H9 (cell line): ENCODE results near the gene SNX14. TPM values are rescaled to one million over a fixed set of nuclear protein-coding genes. Genes with fewer than 3 reads are reported as not detected.

Experiments
- DNase-seq: peaks from one replicate; pipeline ENCODE4 v3.0.0-alpha.2; 2017
- H2AFZ ChIP-seq: one replicate; pipeline ENCODE4 v1.6.1; 2013; ENCODE audit warnings: mild to moderate bottlenecking, low read length, control low read depth, moderate library complexity
- H2AK5ac ChIP-seq: 2 replicates; pipeline ENCODE4 v1.6.1; 2013; ENCODE audit warnings: low read length, control low read depth, mixed read lengths; ENCODE audit not compliant: insufficient read length
- H2BK120ac ChIP-seq: one replicate; pipeline ENCODE4 v1.6.1; 2013; ENCODE audit warnings: low read depth, mild to moderate bottlenecking, low read length, control low read depth, inconsistent platforms; ENCODE audit not compliant: poor library complexity, severe bottlenecking
- H2BK12ac ChIP-seq: 2 replicates; pipeline ENCODE4 v1.6.1; 2013; ENCODE audit warnings: low read length, control low read depth, mixed read lengths, low read depth; ENCODE audit not compliant: insufficient read length
- H2BK15ac ChIP-seq: 2 replicates; pipeline ENCODE4 v1.6.1; 2013; ENCODE audit warnings: low read depth, low read length, control low read depth
- H2BK20ac ChIP-seq: one replicate; pipeline ENCODE4 v1.6.1; 2013; ENCODE audit warnings: low read depth, mild to moderate bottlenecking, low read length, control low read depth, inconsistent platforms; ENCODE audit not compliant: poor library complexity, severe bottlenecking
- H2BK5ac ChIP-seq: 2 replicates; pipeline ENCODE4 v1.6.1; 2013; ENCODE audit warnings: low read length, control low read depth, mixed read lengths; ENCODE audit not compliant: insufficient read length
- H3K14ac ChIP-seq: 2 replicates; pipeline ENCODE4 v1.6.1; 2013; ENCODE audit warnings: low read length, control low read depth; ENCODE audit not compliant: insufficient read depth
- H3K18ac ChIP-seq: 2 replicates; pipeline ENCODE4 v1.6.1; 2013; ENCODE audit warnings: low read depth, mild to moderate bottlenecking, mixed read lengths, low read length, control low read depth; ENCODE audit not compliant: insufficient read length
- H3K23ac ChIP-seq: 2 replicates; pipeline ENCODE4 v1.6.1; 2013; ENCODE audit warnings: low read length, control low read depth, mixed read lengths, low read depth; ENCODE audit not compliant: insufficient read length
- H3K23me2 ChIP-seq: 2 replicates; pipeline ENCODE4 v1.6.1; 2013; ENCODE audit warnings: low read depth, mild to moderate bottlenecking, mixed read lengths, low read length, control low read depth; ENCODE audit not compliant: insufficient read length, poor library complexity, severe bottlenecking
- H3K27ac ChIP-seq: 2 replicates; pipeline ENCODE4 v1.5.1; 2013; ENCODE audit warnings: low read length, control low read depth, mixed read lengths, low read depth; ENCODE audit not compliant: insufficient read length
- H3K27me3 ChIP-seq: 2 replicates; pipeline ENCODE4 v1.6.1; 2013; ENCODE audit warnings: low read length, control low read depth, inconsistent platforms; ENCODE audit not compliant: insufficient read depth
- H3K4ac ChIP-seq: 2 replicates; pipeline ENCODE4 v1.6.1; 2013; ENCODE audit warnings: low read depth, mild to moderate bottlenecking, control low read depth, inconsistent platforms, low read length, moderate library complexity
- H3K4me1 ChIP-seq: 2 replicates; pipeline ENCODE4 v1.6.1; 2013; ENCODE audit warnings: low read length, control low read depth, inconsistent platforms; ENCODE audit not compliant: insufficient read depth
- H3K4me2 ChIP-seq: 2 replicates; pipeline ENCODE4 v1.6.1; 2013; ENCODE audit warnings: low read length, control low read depth, mixed read lengths; ENCODE audit not compliant: insufficient read length, insufficient read depth
- H3K56ac ChIP-seq: 2 replicates; pipeline ENCODE4 v1.6.1; 2013; ENCODE audit warnings: low read depth, mild to moderate bottlenecking, mixed read lengths, low read length, control low read depth; ENCODE audit not compliant: insufficient read length
- H3K79me1 ChIP-seq: 2 replicates; pipeline ENCODE4 v1.6.1; 2013; ENCODE audit warnings: low read depth, mild to moderate bottlenecking, moderate library complexity, low read length, control low read depth, inconsistent platforms; ENCODE audit not compliant: insufficient read depth, poor library complexity, severe bottlenecking
- H3K79me2 ChIP-seq: 2 replicates; pipeline ENCODE4 v1.6.1; 2013; ENCODE audit warnings: low read length, control low read depth, inconsistent platforms; ENCODE audit not compliant: insufficient read depth
- H3K9ac ChIP-seq: 2 replicates; pipeline ENCODE4 v1.6.1; 2013; ENCODE audit warnings: low read length, control low read depth, mixed read lengths; ENCODE audit not compliant: insufficient read length; ENCODE audit errors: extremely low read depth
- H3K9me3 ChIP-seq: one replicate; pipeline ENCODE4 v1.6.1; 2013; ENCODE audit warnings: low read depth, low read length, inconsistent platforms; ENCODE audit not compliant: control insufficient read depth
- H3T11ph ChIP-seq: one replicate; pipeline ENCODE4 v1.6.1; 2013; ENCODE audit warnings: mild to moderate bottlenecking, low read length, control low read depth, inconsistent platforms
- H4K20me1 ChIP-seq: one replicate; pipeline ENCODE4 v1.6.1; 2013; ENCODE audit not compliant: control insufficient read depth, insufficient read length, insufficient read depth
- H4K5ac ChIP-seq: 2 replicates; pipeline ENCODE4 v1.6.1; 2013; ENCODE audit warnings: low read depth, mild to moderate bottlenecking, mixed read lengths, low read length, control low read depth; ENCODE audit not compliant: insufficient read length
- H4K8ac ChIP-seq: replicated peaks from 2 replicates; pipeline ENCODE4 v1.6.1; 2013; ENCODE audit warnings: low read length, control low read depth, mixed read lengths, low read depth; ENCODE audit not compliant: insufficient read length
- H4K91ac ChIP-seq: 2 replicates; pipeline ENCODE4 v1.6.1; 2013; ENCODE audit warnings: low read depth, mild to moderate bottlenecking, moderate library complexity, mixed read lengths, low read length, control low read depth; ENCODE audit not compliant: insufficient read length
- H3K27ac Mint-ChIP-seq, 3 experiments: 2 replicates in 2 of 3; 3 replicates in 1 of 3; pipeline ENCODE4 v1.8.0; 2020 to 2021; ENCODE audit warnings: mixed read lengths in 3 of 3, mild to moderate bottlenecking in 1 of 3, moderate library complexity in 1 of 3
- H3K27me3 Mint-ChIP-seq: 2 replicates; pipeline ENCODE4 v1.8.0; 2021; ENCODE audit warnings: low read depth, mild to moderate bottlenecking, moderate library complexity, mixed read lengths
- H3K36me3 Mint-ChIP-seq, 3 experiments: 2 replicates in 2 of 3; 3 replicates in 1 of 3; pipeline ENCODE4 v1.8.0; 2020 to 2021; ENCODE audit warnings: low read depth in 3 of 3, mixed read lengths in 3 of 3; ENCODE audit not compliant: insufficient read depth in 1 of 3
- H3K4me1 Mint-ChIP-seq, 2 experiments: 2 replicates each; pipeline ENCODE4 v1.8.0; 2020; ENCODE audit warnings: mixed read lengths in 2 of 2
- H3K4me3 Mint-ChIP-seq, 2 experiments: 2 replicates in 1 of 2; 3 replicates in 1 of 2; pipeline ENCODE4 v1.8.0; 2020 to 2021; ENCODE audit warnings: mild to moderate bottlenecking in 2 of 2, mixed read lengths in 2 of 2, moderate library complexity in 1 of 2
- H3K9me3 Mint-ChIP-seq, 2 experiments: 2 replicates in 1 of 2; 3 replicates in 1 of 2; pipeline ENCODE4 v1.8.0; 2020; ENCODE audit warnings: mild to moderate bottlenecking in 2 of 2, mixed read lengths in 2 of 2, moderate library complexity in 1 of 2
- CTCF ChIP-seq: fragments of 200-600 bp; sonication (generic); conservative IDR thresholded peaks from 3 replicates; pipeline ENCODE4 v1.8.0; 2021; ENCODE audit warnings: antibody characterized with exemption, mild to moderate bottlenecking
- WGBS: extraction: QIAGEN DNeasy Blood & Tissue Kit; methylation state at CpG from one replicate; pipeline ENCODE4 v1.1.7; 2013; ENCODE audit warnings: missing lambda C conversion rate, low lambda C conversion rate, mixed read lengths; ENCODE audit not compliant: insufficient read length; ENCODE audit errors: extremely low coverage; 5-methylcytosine and 5-hydroxymethylcytosine counted together
- total RNA-seq: library from RNA; stranded (reverse); gene quantifications from 2 replicates; pipeline ENCODE4 v1.2.1, GENCODE V29; 2021

Gene SNX14
- total RNA-seq, 1 experiment from 2014 or later, result 33.0 TPM

GRCh38 chr6:85483846-85484245 lies 109.8 kb downstream of the SNX14 start:
- H3K23me2 ChIP-seq, result no peaks in the 10 kb centered on the region
- no peak overlapping the region for H4K8ac ChIP-seq
- no peaks in the 10 kb centered on the region for H3K9me3 ChIP-seq
- no peak overlapping the region for H2BK120ac ChIP-seq
- no peak overlapping the region for H3K4me2 ChIP-seq
- H2AFZ ChIP-seq, result no peak overlapping the region
- Mint-ChIP-seq H3K27ac (no peak overlapping the region), H3K27me3 (no peaks in the 10 kb centered on the region; the same call in none of the 2 replicates), H3K4me1 (peaks cover 4 to 5% of the 10 kb centered on the region in 2 experiments), H3K36me3 (no peaks in the 10 kb centered on the region), H3K9me3 (no peaks in the 10 kb centered on the region; a peak in 1 of 5 replicates), H3K4me3 (no peak overlapping the region)
- no peaks in the 10 kb centered on the region for H3K4me1 ChIP-seq
- H3K9ac ChIP-seq, result no peak overlapping the region
- no peak overlapping the region for H3K56ac ChIP-seq
- no peak overlapping the region for H3K4ac ChIP-seq
- no peak overlapping the region for H4K5ac ChIP-seq
- H3K27me3 ChIP-seq, result no peaks in the 10 kb centered on the region
- no peak overlapping the region for H4K91ac ChIP-seq
- no peaks in the 10 kb centered on the region for H4K20me1 ChIP-seq
- WGBS, result no CpG with 5 or more reads among the region's 4 CpGs
- H3K14ac ChIP-seq, result no peak overlapping the region
- H3K18ac ChIP-seq, result no peak overlapping the region
- no peak for TF ChIP-seq CTCF
- no peak for DNase-seq
- no peak overlapping the region for H3K27ac ChIP-seq
- no peak overlapping the region for H3T11ph ChIP-seq
- no peak overlapping the region for H2BK15ac ChIP-seq
- H3K23ac ChIP-seq, result no peak overlapping the region
- H2BK20ac ChIP-seq, result no peak overlapping the region
- no peak overlapping the region for H2BK12ac ChIP-seq
- no peaks in the 10 kb centered on the region for H3K79me1 ChIP-seq
- no peak overlapping the region for H2BK5ac ChIP-seq
- H3K79me2 ChIP-seq, result no peaks in the 10 kb centered on the region
- no peak overlapping the region for H2AK5ac ChIP-seq
